ENCODE data around the gene ZNF727. TPM values are rescaled to one million over a fixed set of nuclear protein-coding genes. Genes with fewer than 3 reads are reported as not detected.
"Not testable (repeated sequence)": the region's sequence is repeated elsewhere in the genome, so short reads cannot be mapped to it uniquely, and the experiment has no call there.

The ZNF727 gene
- total and polyA plus RNA-seq, 4 donors: 0.50 to 1.5 TPM; not detected in 2

DNA sequence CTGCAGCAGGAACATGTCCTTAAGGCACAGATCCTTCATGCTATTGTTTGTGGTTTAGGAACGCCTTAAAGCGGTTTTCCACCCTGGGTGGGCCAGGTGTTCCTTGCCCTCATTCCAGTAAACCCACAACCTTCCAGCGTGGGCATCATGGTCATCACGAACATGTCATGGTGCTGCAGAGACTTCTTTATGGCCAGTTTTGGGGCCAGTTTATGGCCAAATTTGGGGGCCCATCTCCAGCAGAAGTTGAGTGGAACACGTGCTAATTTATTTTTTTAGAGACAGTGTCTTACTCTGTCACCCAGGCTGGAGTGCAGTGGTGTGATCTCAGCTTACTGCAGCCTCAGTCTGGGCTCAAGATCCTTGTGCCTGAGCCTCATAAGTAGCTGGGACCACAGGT lies 43.6 kb downstream of the ZNF727 start:
- H3K27me3 ChIP-seq (ENCODE audit: control insufficient read depth, insufficient read depth, low read length); H3K27ac ChIP-seq (ENCODE audit: low read depth, low read length); H3K36me3 ChIP-seq (ENCODE audit: control insufficient read depth, insufficient read depth, low read length); H3K4me3 ChIP-seq (ENCODE audit: low read depth, low read length); H3K4me1 ChIP-seq (ENCODE audit: control insufficient read depth, insufficient read depth, low read length); DNase-seq (ENCODE audit: low read depth in 4 of 6, low spot score in 6 of 6); H3K9me3 ChIP-seq (ENCODE audit: control insufficient read depth, insufficient read depth, low read length): not testable (repeated sequence)
- 58% methylated on average over 5 of the region's 5 CpGs for WGBS (ENCODE audit: insufficient coverage)

Other genes with a start within 250 kb of the ZNF727 start
- not detected for gene ZNF722, start 46.6 kb upstream of the ZNF727 start, total RNA-seq
- gene ZNF722, start 46.6 kb upstream of the ZNF727 start, polyA plus RNA-seq (ENCODE audit: insufficient read length in 2 of 2): not detected
- not detected for gene ZNF735, start 161.8 kb downstream of the ZNF727 start, total RNA-seq
- gene ZNF735, start 161.8 kb downstream of the ZNF727 start, polyA plus RNA-seq (ENCODE audit: insufficient read length in 2 of 2): not detected
- not detected for gene ZNF679, start 183.0 kb downstream of the ZNF727 start, total RNA-seq
- gene ZNF679, start 183.0 kb downstream of the ZNF727 start, polyA plus RNA-seq (ENCODE audit: insufficient read length in 2 of 2): not detected

All from spinal cord (tissue), 10 donors.